Heart left ventricle (tissue), 13 donors: ENCODE results near the gene ZFP91.

Experiments used
- CTCF ChIP-seq, 12 donors: fragments of 200-600 bp; sonication (generic) in 4 of 12; IDR thresholded peaks; one replicate each; pipeline versions ENCODE4 v1.5.0 to v1.8.0; 2018 to 2022; ENCODE audit warnings: antibody characterized with exemption in 12 of 12, mild to moderate bottlenecking in 5 of 12
- POLR2A ChIP-seq, 2 donors: fragments of 450-650 bp; IDR thresholded peaks; one replicate each; pipeline ENCODE4 v1.6.1; 2017; ENCODE audit warnings: antibody characterized with exemption in 2 of 2, mild to moderate bottlenecking in 2 of 2, moderate library complexity in 2 of 2
- donor health status: ischemic (EF 13 %, LVEDD 7.1; RV severe dilation, severe dysfunction).
- donor health status: DM: no; HTN: yes; CAD: no.
- donor health status: DM: no; HTN: no; CAD: no.
- donor health status: ischemic (EF 25% LVEDD 6.9; RV normal size, moderate dysfunction).
- donor health status: ischemic (EF 25% LVEDD 5.7; RV mildly dilated, moderate dysfunction).
- donor health status: ischemic (EF 35%, LVEDD 5.7; RV mildly dilated, moderate dysfunction).
- donor health status: nonischemic (EF 11% LVEDD 7.7; RV severe dilation, severe dysfunction).
- donor health status: DM: yes; HTN: yes; CAD: no.
- donor health status: PGD.
- donor health status: ischemic (EF 29% LVEDD 5.4; RV normal size, mild dysfunction).
- donor health status: nonischemic (EF 23%, LVEDD 6.1; RV moderate dilation, normal function).

GRCh38 chr11:58582437-58582836 lies 3.6 kb downstream of the ZFP91 start:
- TF ChIP-seq POLR2A (IDR thresholded peaks at IDR 0.05) (no peak), CTCF (IDR thresholded peaks at IDR 0.05) (no peak)
